ENCODE results near the gene HMGCL. TPM values are rescaled to one million over a fixed set of nuclear protein-coding genes. Genes with fewer than 3 reads are reported as not detected.
A peak's percentile ranks its signal among the peaks of the same experiment; 100 is the strongest.

Gene HMGCL
- total and polyA plus RNA-seq, 2 of the 13 experiments (the other 11 are each of a cell fraction or from before 2014, with no cell fraction given): 21.3 to 41.4 TPM

DNA sequence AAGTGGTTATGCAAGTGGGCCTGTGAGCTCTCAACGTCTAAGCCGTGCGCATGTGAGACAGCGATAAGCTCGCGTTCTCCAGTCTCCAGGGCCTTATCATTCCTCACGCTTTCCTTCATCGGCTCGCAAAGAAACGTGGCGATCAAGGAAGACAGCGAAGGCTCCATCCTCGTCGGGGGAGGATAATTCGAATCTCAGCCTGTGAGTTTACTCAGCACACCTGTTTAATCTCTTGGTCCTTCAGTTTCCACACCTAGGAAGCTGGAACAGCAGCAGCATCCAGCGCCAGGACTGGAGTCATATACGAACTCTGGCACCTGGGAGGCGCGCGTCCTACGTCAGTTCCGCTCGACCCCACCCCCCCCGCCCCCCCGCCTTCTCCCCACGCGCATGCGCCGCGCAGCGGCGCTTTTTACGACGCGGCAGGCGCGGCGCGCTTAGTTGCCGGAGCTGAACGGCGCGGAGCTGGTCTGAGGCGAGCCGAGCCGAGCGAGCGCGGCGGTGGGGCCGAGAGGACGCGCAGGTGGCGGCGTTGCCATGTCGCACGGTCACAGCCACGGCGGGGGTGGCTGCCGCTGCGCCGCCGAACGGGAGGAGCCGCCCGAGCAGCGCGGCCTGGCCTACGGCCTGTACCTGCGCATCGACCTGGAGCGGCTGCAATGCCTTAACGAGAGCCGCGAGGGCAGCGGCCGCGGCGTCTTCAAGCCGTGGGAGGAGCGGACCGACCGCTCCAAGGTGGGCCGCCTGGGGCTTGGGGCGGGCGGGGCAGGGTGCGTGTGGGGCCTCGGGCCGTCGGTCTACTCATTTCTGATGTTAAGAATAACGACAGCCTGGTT is 47.0 kb downstream of the HMGCL start, which contains the start of gene PITHD1 (continued):
- TF ChIP-seq, protein P1, sequence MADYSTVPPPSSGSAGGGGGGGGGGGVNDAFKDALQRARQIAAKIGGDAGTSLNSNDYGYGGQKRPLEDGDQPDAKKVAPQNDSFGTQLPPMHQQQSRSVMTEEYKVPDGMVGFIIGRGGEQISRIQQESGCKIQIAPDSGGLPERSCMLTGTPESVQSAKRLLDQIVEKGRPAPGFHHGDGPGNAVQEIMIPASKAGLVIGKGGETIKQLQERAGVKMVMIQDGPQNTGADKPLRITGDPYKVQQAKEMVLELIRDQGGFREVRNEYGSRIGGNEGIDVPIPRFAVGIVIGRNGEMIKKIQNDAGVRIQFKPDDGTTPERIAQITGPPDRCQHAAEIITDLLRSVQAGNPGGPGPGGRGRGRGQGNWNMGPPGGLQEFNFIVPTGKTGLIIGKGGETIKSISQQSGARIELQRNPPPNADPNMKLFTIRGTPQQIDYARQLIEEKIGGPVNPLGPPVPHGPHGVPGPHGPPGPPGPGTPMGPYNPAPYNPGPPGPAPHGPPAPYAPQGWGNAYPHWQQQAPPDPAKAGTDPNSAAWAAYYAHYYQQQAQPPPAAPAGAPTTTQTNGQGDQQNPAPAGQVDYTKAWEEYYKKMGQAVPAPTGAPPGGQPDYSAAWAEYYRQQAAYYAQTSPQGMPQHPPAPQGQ (CRISPR knock-in tag; IDR thresholded peaks at IDR 0.05; ENCODE audit: borderline replicate concordance): no peak
- peak; percentile 75; the same call in 1 of the 2 replicates for TF ChIP-seq KMT2B (CRISPR knock-in tag; IDR thresholded peaks at IDR 0.05)
- no peak for TF ChIP-seq ZC3H4 (CRISPR knock-in tag; IDR thresholded peaks at IDR 0.05; ENCODE audit: borderline replicate concordance)
- TF ChIP-seq SNAPC2 (CRISPR knock-in tag; IDR thresholded peaks at IDR 0.05): 0 out of 2 replicates have a peak, but pooled peaks have one; percentile 60
- no peak for TF ChIP-seq NPAS2 (CRISPR knock-in tag; IDR thresholded peaks at IDR 0.05; ENCODE audit: borderline replicate concordance)
- peak; percentile 61; the same call in 1 of the 2 replicates for TF ChIP-seq NKX3-1 (CRISPR knock-in tag; IDR thresholded peaks at IDR 0.05)
- TF ChIP-seq, protein P2, sequence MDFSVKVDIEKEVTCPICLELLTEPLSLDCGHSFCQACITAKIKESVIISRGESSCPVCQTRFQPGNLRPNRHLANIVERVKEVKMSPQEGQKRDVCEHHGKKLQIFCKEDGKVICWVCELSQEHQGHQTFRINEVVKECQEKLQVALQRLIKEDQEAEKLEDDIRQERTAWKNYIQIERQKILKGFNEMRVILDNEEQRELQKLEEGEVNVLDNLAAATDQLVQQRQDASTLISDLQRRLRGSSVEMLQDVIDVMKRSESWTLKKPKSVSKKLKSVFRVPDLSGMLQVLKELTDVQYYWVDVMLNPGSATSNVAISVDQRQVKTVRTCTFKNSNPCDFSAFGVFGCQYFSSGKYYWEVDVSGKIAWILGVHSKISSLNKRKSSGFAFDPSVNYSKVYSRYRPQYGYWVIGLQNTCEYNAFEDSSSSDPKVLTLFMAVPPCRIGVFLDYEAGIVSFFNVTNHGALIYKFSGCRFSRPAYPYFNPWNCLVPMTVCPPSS (IDR thresholded peaks at IDR 0.05): no peak
- peak; percentile 68; the same call in 1 of the 2 replicates for TF ChIP-seq ZNF776 (CRISPR knock-in tag; IDR thresholded peaks at IDR 0.05)
- TF ChIP-seq, protein P3, sequence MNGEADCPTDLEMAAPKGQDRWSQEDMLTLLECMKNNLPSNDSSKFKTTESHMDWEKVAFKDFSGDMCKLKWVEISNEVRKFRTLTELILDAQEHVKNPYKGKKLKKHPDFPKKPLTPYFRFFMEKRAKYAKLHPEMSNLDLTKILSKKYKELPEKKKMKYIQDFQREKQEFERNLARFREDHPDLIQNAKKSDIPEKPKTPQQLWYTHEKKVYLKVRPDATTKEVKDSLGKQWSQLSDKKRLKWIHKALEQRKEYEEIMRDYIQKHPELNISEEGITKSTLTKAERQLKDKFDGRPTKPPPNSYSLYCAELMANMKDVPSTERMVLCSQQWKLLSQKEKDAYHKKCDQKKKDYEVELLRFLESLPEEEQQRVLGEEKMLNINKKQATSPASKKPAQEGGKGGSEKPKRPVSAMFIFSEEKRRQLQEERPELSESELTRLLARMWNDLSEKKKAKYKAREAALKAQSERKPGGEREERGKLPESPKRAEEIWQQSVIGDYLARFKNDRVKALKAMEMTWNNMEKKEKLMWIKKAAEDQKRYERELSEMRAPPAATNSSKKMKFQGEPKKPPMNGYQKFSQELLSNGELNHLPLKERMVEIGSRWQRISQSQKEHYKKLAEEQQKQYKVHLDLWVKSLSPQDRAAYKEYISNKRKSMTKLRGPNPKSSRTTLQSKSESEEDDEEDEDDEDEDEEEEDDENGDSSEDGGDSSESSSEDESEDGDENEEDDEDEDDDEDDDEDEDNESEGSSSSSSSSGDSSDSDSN (CRISPR knock-in tag; IDR thresholded peaks at IDR 0.05): peak; percentile 66; the same call in 1 of the 2 replicates
- TF ChIP-seq ISL2 (CRISPR knock-in tag; IDR thresholded peaks at IDR 0.05): peak; percentile 43; the same call in 1 of the 2 replicates
- TF ChIP-seq, protein P4, sequence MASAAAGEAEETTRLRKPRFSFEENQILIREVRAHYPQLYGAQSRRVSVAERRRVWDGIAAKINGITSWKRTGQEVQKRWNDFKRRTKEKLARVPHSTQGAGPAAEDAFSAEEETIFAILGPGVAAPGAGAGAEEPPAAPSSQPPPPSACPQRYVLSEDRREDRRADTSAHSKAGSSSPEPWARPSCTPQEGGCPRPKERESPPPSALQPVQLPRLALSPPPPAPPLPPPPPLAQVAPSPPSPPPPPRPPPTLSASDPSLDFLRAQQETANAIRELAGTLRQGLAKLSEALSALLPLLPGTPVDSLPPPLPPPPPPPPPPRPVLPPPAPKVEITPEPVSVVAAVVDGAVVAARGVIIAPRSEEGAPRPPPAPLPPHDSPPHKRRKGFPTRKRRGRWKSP (CRISPR knock-in tag; IDR thresholded peaks at IDR 0.05): peak; percentile 87
- TF ChIP-seq, protein P5, sequence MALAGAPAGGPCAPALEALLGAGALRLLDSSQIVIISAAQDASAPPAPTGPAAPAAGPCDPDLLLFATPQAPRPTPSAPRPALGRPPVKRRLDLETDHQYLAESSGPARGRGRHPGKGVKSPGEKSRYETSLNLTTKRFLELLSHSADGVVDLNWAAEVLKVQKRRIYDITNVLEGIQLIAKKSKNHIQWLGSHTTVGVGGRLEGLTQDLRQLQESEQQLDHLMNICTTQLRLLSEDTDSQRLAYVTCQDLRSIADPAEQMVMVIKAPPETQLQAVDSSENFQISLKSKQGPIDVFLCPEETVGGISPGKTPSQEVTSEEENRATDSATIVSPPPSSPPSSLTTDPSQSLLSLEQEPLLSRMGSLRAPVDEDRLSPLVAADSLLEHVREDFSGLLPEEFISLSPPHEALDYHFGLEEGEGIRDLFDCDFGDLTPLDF (CRISPR knock-in tag; IDR thresholded peaks at IDR 0.05): peak; percentile 66; the same call in 1 of the 2 replicates
- TF ChIP-seq, protein P6, sequence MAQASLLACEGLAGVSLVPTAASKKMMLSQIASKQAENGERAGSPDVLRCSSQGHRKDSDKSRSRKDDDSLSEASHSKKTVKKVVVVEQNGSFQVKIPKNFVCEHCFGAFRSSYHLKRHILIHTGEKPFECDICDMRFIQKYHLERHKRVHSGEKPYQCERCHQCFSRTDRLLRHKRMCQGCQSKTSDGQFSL (CRISPR knock-in tag; IDR thresholded peaks at IDR 0.05): peak; percentile 7; the same call in 1 of the 2 replicates
- TF ChIP-seq ZNF674 (CRISPR knock-in tag; IDR thresholded peaks at IDR 0.05; ENCODE audit: low read depth): 0 out of 2 replicates have a peak, but pooled peaks have one; percentile 61
- TF ChIP-seq SMYD3 (CRISPR knock-in tag; IDR thresholded peaks at IDR 0.05): 0 out of 2 replicates have a peak, but pooled peaks have one; percentile 65
- TF ChIP-seq ZNF350 (CRISPR knock-in tag; IDR thresholded peaks at IDR 0.05; ENCODE audit: borderline replicate concordance, low read depth): peak; percentile 17; the same call in 1 of the 2 replicates
- peak; percentile 16; the same call in 1 of the 2 replicates for TF ChIP-seq SIX1 (CRISPR knock-in tag; IDR thresholded peaks at IDR 0.05; ENCODE audit: borderline replicate concordance)
- TF ChIP-seq RBM22 (optimal IDR thresholded peaks at IDR 0.05; ENCODE audit: low read length): peak; percentile 75
